Left forelimb (tissue), 1 donor: ENCODE measurements around the gene SHISA6.

Experiments used
- DNase-seq: peaks from one replicate; pipeline ENCODE4 v3.0.0-alpha.2; 2018; ENCODE audit warnings: low spot score

Gene SHISA6

DNA sequence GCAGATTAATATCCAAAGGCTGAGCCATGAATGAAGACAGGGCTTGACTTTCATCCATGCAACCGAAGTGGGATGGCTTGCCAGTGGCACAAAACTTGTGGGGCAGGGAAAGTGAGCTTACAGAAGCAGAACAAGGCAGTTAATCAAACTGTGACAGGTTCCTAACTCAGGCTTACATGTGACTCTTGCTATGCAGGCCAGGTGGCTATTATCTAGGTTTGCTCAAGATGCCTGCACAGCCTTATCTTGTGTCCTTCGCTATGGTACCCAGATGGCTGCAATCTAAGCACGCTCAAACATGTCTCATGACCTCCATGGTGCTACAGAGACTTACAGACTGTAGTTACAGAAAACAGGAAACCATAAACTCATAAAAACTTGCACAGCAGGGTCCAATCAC, 348.7 kb downstream of the SHISA6 start:
- no peak for DNase-seq

DNA sequence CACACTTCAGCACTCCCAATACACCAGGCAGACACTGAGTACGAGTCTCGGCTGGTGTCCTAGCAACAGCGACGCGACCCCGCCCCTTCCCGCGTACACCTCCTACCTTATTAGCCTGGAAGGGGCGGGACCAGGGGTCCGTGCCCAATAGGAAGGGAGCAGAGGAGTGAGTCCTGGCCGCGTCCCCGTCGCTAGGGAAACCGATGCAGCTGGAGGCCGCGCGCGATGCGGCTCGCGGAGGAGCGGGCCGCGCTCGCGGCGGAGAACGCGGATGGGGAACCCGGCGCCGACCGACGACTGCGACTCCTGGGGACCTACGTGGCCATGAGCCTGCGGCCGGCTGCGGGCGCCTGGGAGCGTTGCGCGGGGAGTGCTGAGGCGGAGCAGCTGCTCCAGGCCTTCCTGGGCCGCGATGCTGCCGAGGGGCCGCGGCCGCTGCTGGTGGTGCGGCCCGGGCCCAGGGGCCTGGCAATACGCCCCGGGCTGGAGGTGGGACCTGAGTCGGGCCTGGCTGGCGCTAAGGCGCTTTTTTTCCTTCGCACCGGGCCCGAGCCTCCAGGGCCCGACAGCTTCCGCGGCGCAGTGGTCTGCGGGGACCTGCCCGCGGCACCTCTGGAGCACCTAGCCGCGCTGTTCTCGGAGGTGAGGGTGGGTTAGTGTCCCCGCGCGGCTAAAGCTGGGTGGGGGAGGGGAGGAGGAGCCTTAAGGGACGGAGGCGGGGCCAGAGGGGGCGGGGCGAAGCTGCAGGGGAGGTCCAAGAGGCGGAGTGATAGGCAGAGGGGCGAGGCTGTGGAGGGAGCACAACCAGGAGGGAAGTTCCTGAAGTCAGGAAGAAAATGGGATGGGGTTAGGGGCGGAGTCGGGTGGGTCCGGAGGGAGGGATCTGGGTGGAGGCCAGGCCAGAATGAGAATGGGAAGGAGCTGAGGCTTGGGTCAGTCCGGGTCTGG, 357.5 kb downstream of the SHISA6 start, which contains the start of gene DNAH9:
Gene DNAH9, plus strand, starts transcription at position 197 of the 948 bp plus-strand sequence. Its CDS starts 29 bp downstream, at position 226.
- DNase-seq: peak; percentile 95

GRCh38 chr17:11601661-11602060, 360.6 kb downstream of the SHISA6 start:
- DNase-seq: no peak

GRCh38 chr17:11608396-11608795, 367.4 kb downstream of the SHISA6 start:
- no peak for DNase-seq

DNA sequence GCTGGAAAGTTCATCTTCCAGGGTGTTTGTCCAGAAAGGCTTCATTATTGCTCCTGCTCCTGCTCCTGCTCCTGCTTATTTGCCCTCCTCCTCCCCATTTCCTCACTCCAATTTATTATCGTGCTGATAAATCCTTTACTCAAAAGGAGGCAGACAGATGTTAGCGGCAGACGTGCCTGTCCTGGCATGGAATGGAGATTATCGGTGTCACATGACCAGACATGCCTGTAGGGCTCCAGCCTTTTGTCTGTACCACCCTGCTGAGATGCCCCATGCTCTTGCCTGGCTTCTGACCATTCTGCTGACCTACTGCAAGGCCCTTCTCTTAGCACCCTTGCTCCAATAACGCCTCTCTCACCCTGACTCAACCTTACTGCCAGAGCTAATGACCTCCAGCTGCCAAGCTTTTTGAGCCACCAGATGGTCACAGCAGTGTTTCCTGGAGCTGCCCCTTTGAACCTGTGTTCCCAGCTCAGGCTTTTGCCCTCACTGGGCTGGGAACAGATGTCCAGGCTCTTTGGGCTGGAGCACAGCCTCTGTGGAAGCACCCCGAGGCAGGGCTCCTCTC, 370.1 kb downstream of the SHISA6 start:
- no peak for DNase-seq

- DNase-seq: no peak
Observed at GRCh38 chr17:11612956-11613355, 371.9 kb downstream of the SHISA6 start.
